Measurements from ENCODE around the gene RPH3AL.

- TF ChIP-seq CTCF (IDR thresholded peaks at IDR 0.05) (no peak), POLR2A (IDR thresholded peaks at IDR 0.05) (no peak)
Observed at GRCh38 chr17:323721-324571, 28.7 kb downstream of the RPH3AL start.

Measured in right lobe of liver (tissue), 4 donors.